ENCODE data around the gene NKX1-1.

DNA sequence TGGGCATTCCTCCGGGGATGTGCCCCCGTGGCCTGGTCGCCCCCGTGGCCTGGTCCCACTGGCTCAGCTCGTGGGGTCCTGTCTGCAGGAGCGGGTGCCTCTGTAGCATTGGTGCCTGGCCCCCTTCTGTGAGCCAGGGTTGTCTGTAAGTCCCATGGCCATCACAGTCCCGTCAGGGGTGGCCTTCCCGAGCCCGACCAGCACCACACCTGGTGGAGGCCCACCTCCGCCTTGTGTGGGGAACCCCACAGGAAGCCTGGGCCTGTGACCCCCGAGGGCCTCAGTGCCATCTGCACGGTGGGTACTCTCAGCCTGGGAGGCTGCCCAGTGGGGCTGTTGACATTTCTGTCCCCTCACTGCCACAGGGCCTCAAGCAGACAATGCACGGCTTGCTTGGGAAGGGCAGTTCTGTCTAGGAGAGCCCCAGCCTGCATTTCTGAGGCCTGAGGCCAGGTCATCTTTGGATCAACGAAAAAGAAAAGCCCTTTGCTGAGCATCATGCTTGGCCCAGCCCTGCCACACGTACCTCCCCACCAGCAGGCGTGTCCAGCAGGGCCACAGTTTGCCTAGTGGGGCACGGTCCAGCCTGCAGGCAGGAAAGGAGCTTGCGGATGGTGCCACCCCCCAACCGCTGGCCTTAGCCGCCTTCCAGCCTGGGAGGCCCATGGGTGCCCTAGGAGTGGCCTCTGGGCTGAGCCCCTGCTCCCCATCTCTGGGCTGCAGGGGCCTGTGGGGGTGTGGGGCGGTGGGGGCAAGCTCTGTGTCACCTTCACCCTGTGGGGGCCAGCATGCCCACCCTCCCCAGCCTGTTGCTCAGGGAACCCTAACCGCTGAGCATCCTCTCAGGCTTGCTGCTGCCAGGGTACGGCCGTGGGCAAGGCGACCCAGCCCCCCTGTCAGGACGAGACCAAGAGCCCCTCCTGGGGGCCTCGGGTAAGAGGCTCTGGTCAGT lies 23.2 kb downstream of the NKX1-1 start:
- TF ChIP-seq, protein P1, sequence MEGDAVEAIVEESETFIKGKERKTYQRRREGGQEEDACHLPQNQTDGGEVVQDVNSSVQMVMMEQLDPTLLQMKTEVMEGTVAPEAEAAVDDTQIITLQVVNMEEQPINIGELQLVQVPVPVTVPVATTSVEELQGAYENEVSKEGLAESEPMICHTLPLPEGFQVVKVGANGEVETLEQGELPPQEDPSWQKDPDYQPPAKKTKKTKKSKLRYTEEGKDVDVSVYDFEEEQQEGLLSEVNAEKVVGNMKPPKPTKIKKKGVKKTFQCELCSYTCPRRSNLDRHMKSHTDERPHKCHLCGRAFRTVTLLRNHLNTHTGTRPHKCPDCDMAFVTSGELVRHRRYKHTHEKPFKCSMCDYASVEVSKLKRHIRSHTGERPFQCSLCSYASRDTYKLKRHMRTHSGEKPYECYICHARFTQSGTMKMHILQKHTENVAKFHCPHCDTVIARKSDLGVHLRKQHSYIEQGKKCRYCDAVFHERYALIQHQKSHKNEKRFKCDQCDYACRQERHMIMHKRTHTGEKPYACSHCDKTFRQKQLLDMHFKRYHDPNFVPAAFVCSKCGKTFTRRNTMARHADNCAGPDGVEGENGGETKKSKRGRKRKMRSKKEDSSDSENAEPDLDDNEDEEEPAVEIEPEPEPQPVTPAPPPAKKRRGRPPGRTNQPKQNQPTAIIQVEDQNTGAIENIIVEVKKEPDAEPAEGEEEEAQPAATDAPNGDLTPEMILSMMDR (IDR thresholded peaks at IDR 0.05; ENCODE audit: low read depth, low read length): no peak
- no peak for TF ChIP-seq POLR2A (IDR thresholded peaks at IDR 0.05; ENCODE audit: extremely low read depth, insufficient read length)
- TF ChIP-seq, protein P2, sequence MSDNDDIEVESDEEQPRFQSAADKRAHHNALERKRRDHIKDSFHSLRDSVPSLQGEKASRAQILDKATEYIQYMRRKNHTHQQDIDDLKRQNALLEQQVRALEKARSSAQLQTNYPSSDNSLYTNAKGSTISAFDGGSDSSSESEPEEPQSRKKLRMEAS (IDR thresholded peaks at IDR 0.05; ENCODE audit: low read depth, low read length): no peak
